SK-N-SH (cell line): ENCODE measurements around the gene SPOCK3. TPM values are rescaled to one million over a fixed set of nuclear protein-coding genes. Genes with fewer than 3 reads are reported as not detected.
"Not testable (repeated sequence)": the region's sequence is repeated elsewhere in the genome, so short reads cannot be mapped to it uniquely, and the experiment has no call there.

Experiments used
- CTCF ChIA-PET: fragments of 300-600, 350-600 bp; formaldehyde crosslinking; extraction: SDS; loops from one replicate; lab custom pipeline; 2021; lab: Yijun Ruan, JAX
- POLR2A ChIA-PET: fragments of 350-600 bp; sonication (Branson Sonifier 250); formaldehyde crosslinking; extraction: SDS; loops from one replicate; lab custom pipeline; 2020; ENCODE audit warnings: antibody characterized with exemption, inconsistent platforms; lab: Yijun Ruan, JAX
- DNase-seq: peaks from one replicate; pipeline ENCODE4 v3.0.0; 2012
- H2AFZ ChIP-seq: fragments of 200-600 bp; sonication (generic); 2 replicates; pipeline ENCODE4 v1.8.1; 2016; ENCODE audit warnings: antibody characterized with exemption, mild to moderate bottlenecking, low read depth
- H3F3A ChIP-seq: fragments of 200-600 bp; sonication (generic); replicated peaks from 2 replicates; pipeline ENCODE3; 2016; ENCODE audit warnings: antibody characterized with exemption, mild to moderate bottlenecking; ENCODE audit not compliant: insufficient read depth
- H3K27ac ChIP-seq, 2 experiments: fragments of 200-500 bp in 1 of 2; fragments of 200-600 bp in 1 of 2; sonication (Bioruptor generic) in 1 of 2; sonication (generic), shearing (Covaris generic) in 1 of 2; 2 replicates each; pipeline versions ENCODE4 v1.5.1 to v1.6.1; 2014 to 2016; ENCODE audit warnings: low read depth in 2 of 2, inconsistent platforms in 1 of 2, low read length in 1 of 2, mild to moderate bottlenecking in 1 of 2, mixed read lengths in 1 of 2
- H3K27me3 ChIP-seq: fragments of 200-600 bp; sonication (generic), shearing (Covaris generic); 2 replicates; pipeline ENCODE4 v1.6.1; 2016; ENCODE audit warnings: mixed run types; ENCODE audit not compliant: insufficient read depth
- H3K36me3 ChIP-seq, 2 experiments: fragments of 200-500 bp in 1 of 2; fragments of 200-600 bp in 1 of 2; sonication (Bioruptor generic) in 1 of 2; sonication (generic) in 1 of 2; replicated peaks in 1 of 2; 2 replicates each; pipeline versions ENCODE3 to v1.5.1; 2014 to 2016; ENCODE audit warnings: low read length in 1 of 2, mild to moderate bottlenecking in 1 of 2; ENCODE audit not compliant: insufficient read depth in 2 of 2, control insufficient read depth in 1 of 2
- H3K4me1 ChIP-seq, 2 experiments: fragments of 200-500 bp in 1 of 2; fragments of 200-600 bp in 1 of 2; sonication (Bioruptor generic) in 1 of 2; sonication (generic), shearing (Covaris generic) in 1 of 2; 2 replicates each; pipeline versions ENCODE4 v1.5.1 to v1.6.1; 2014 to 2016; ENCODE audit warnings: low read depth in 1 of 2, low read length in 1 of 2, mixed run types in 1 of 2; ENCODE audit not compliant: insufficient read depth in 2 of 2, control insufficient read depth in 1 of 2
- H3K4me2 ChIP-seq: fragments of 200-600 bp; sonication (generic), shearing (Covaris generic); 2 replicates; pipeline ENCODE4 v1.6.1; 2017; ENCODE audit warnings: mixed run types
- H3K4me3 ChIP-seq, 2 experiments: fragments of 200-500 bp in 1 of 2; fragments of 200-600 bp in 1 of 2; sonication (Bioruptor generic) in 1 of 2; sonication (generic), shearing (Covaris generic) in 1 of 2; 2 replicates each; pipeline versions ENCODE4 v1.5.1 to v1.8.1; 2014 to 2016; ENCODE audit warnings: low read depth in 2 of 2, inconsistent platforms in 1 of 2, low read length in 1 of 2, mild to moderate bottlenecking in 1 of 2, mixed read lengths in 1 of 2, moderate library complexity in 1 of 2
- H3K79me2 ChIP-seq: fragments of 200-600 bp; sonication (generic); 2 replicates; pipeline ENCODE4 v1.8.1; 2017; ENCODE audit warnings: mild to moderate bottlenecking; ENCODE audit not compliant: insufficient read depth
- H3K9ac ChIP-seq: fragments of 200-600 bp; sonication (generic); 2 replicates; pipeline ENCODE4 v1.6.1; 2017; ENCODE audit warnings: mixed run types
- H3K9me2 ChIP-seq: fragments of 200-600 bp; sonication (generic); 2 replicates; pipeline ENCODE4 v1.6.1; 2017; ENCODE audit warnings: mixed run types
- H3K9me3 ChIP-seq: fragments of 200-600 bp; sonication (generic); 2 replicates; pipeline ENCODE4 v1.6.1; 2017; ENCODE audit warnings: mixed run types, mild to moderate bottlenecking, moderate library complexity
- H4K20me1 ChIP-seq: fragments of 200-600 bp; sonication (generic); 2 replicates; pipeline ENCODE4 v1.6.1; 2017; ENCODE audit warnings: mild to moderate bottlenecking, mixed run types; ENCODE audit not compliant: insufficient read depth
- FOXM1 ChIP-seq: IDR thresholded peaks from 2 replicates; pipeline ENCODE4 v1.4.0; 2012; ENCODE audit warnings: low read depth, mild to moderate bottlenecking
- GABPA ChIP-seq: IDR thresholded peaks from 2 replicates; pipeline ENCODE4 v1.4.0; 2012; ENCODE audit warnings: low read depth, mild to moderate bottlenecking
- JUND ChIP-seq: IDR thresholded peaks from 2 replicates; pipeline ENCODE4 v1.4.0; 2012
- MAX ChIP-seq: IDR thresholded peaks from 2 replicates; pipeline ENCODE4 v1.4.0; 2012; ENCODE audit warnings: low read depth
- MXI1 ChIP-seq: IDR thresholded peaks from 2 replicates; pipeline ENCODE4 v1.6.1; 2012; ENCODE audit warnings: mild to moderate bottlenecking, low read depth, low read length, improper control_type of control experiment
- NFIC ChIP-seq: IDR thresholded peaks from 2 replicates; pipeline ENCODE4 v1.4.0; 2012; ENCODE audit warnings: borderline replicate concordance
- RCOR1 ChIP-seq: fragments of 150-350 bp; IDR thresholded peaks from 2 replicates; pipeline ENCODE4 v1.6.1; 2017; ENCODE audit warnings: antibody characterized with exemption, low read length
- RXRA ChIP-seq: IDR thresholded peaks from 2 replicates; pipeline ENCODE4 v1.4.0; 2012; ENCODE audit warnings: low read depth, mild to moderate bottlenecking, borderline replicate concordance
- TAF1 ChIP-seq: IDR thresholded peaks from 2 replicates; pipeline ENCODE4 v1.6.1; 2012; ENCODE audit warnings: low read depth, mild to moderate bottlenecking, low read length, moderate library complexity, borderline replicate concordance
- TCF12 ChIP-seq: IDR thresholded peaks from 2 replicates; pipeline ENCODE4 v1.4.0; 2012
- WGBS: methylation state at CpG from one replicate; pipeline ENCODE4 v1.1.6; 2017; ENCODE audit warnings: low lambda C conversion rate; 5-methylcytosine and 5-hydroxymethylcytosine counted together
- polyA plus RNA-seq, 3 experiments: library from polyadenylated mRNA; depleted of rRNA; stranded (reverse); fragments of >200 nt; gene quantifications; 2 replicates each; pipeline ENCODE4 v1.2.3, GENCODE V29; 2012
- TF ChIP-seq, protein P1 (sequence below): IDR thresholded peaks from 2 replicates; pipeline ENCODE4 v1.4.0; 2012; ENCODE audit warnings: low read depth, borderline replicate concordance
- TF ChIP-seq, protein P2 (sequence below): fragments of 150-350 bp; IDR thresholded peaks from 2 replicates; pipeline ENCODE4 v1.6.1; 2017; ENCODE audit warnings: antibody characterized with exemption, low read length, low read depth, borderline replicate concordance

Gene SPOCK3
- polyA plus RNA-seq, 1 of the 3 experiments (the other 2 are of a cell fraction) = not detected

GRCh38 chr4:166741742-166742141, 492.6 kb downstream of the SPOCK3 start:
- no peaks in the 10 kb centered on the region for H3K9me3 ChIP-seq
- H3K27ac ChIP-seq = no peak overlapping the region
- no peak overlapping the region for H3K4me2 ChIP-seq
- no peaks in the 10 kb centered on the region for H3K9me2 ChIP-seq
- no peaks in the 10 kb centered on the region for H3F3A ChIP-seq
- ChIA-PET POLR2A (no interaction called here), CTCF (no interaction called here)
- H3K36me3 ChIP-seq = no peaks in the 10 kb centered on the region
- H3K9ac ChIP-seq = no peak overlapping the region
- TF ChIP-seq NFIC (no peak), RCOR1 (no peak), TCF12 (no peak)
- TF ChIP-seq, protein P1, sequence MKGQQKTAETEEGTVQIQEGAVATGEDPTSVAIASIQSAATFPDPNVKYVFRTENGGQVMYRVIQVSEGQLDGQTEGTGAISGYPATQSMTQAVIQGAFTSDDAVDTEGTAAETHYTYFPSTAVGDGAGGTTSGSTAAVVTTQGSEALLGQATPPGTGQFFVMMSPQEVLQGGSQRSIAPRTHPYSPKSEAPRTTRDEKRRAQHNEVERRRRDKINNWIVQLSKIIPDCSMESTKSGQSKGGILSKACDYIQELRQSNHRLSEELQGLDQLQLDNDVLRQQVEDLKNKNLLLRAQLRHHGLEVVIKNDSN = no peak
- no peak for DNase-seq
- no peak overlapping the region for H2AFZ ChIP-seq
- WGBS = 8% methylated on average over 1 of the region's 1 CpG
- no peaks in the 10 kb centered on the region for H4K20me1 ChIP-seq
- no peaks in the 10 kb centered on the region for H3K4me1 ChIP-seq
- H3K27me3 ChIP-seq = no peaks in the 10 kb centered on the region
- H3K79me2 ChIP-seq = no peaks in the 10 kb centered on the region
- H3K4me3 ChIP-seq = no peak overlapping the region

DNA sequence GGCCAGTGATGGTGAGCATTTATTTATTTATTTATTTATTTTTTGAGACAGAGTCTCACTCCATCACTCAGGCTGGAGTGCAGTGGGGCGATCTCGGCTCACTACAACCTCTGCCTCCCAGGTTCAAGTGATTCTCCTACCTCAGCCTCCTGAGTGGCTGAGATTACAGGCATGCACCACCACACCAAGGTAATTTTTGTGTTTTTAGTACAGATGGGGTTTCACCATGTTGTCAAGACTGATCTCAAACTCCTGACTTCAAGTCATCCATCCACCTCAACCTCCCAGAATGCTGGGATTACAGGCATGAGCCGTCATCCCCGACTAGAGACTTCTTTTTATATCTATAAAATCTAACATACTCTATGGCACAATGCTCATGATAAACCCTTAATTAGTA, 495.1 kb downstream of the SPOCK3 start:
- H3K4me3 ChIP-seq, POLR2A ChIA-PET, H3K4me1 ChIP-seq, CTCF ChIA-PET, DNase-seq, H3K9ac ChIP-seq, H2AFZ ChIP-seq, H3K79me2 ChIP-seq, H3K36me3 ChIP-seq, H3K9me3 ChIP-seq, H3K27me3 ChIP-seq, H3K9me2 ChIP-seq, H3K4me2 ChIP-seq, H3K27ac ChIP-seq, H3F3A ChIP-seq, H4K20me1 ChIP-seq: not testable (repeated sequence)
- WGBS = 47% methylated on average over 4 of the region's 4 CpGs

GRCh38 chr4:166737430-166737829, 496.9 kb downstream of the SPOCK3 start:
- no peaks in the 10 kb centered on the region for H3K36me3 ChIP-seq
- no peak overlapping the region for H2AFZ ChIP-seq
- no peaks in the 10 kb centered on the region for H3K79me2 ChIP-seq
- no peaks in the 10 kb centered on the region for H3F3A ChIP-seq
- no peaks in the 10 kb centered on the region for H3K9me3 ChIP-seq
- H3K9me2 ChIP-seq = no peaks in the 10 kb centered on the region
- no peak overlapping the region for H3K27ac ChIP-seq
- POLR2A ChIA-PET = no interaction called here
- DNase-seq = no peak
- TF ChIP-seq JUND = no peak
- TF ChIP-seq, protein P1 = no peak
- no peak for TF ChIP-seq RXRA
- TF ChIP-seq, protein P2, sequence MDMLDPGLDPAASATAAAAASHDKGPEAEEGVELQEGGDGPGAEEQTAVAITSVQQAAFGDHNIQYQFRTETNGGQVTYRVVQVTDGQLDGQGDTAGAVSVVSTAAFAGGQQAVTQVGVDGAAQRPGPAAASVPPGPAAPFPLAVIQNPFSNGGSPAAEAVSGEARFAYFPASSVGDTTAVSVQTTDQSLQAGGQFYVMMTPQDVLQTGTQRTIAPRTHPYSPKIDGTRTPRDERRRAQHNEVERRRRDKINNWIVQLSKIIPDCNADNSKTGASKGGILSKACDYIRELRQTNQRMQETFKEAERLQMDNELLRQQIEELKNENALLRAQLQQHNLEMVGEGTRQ = no peak
- no peak for TF ChIP-seq TAF1
- no peak for TF ChIP-seq TCF12
- no peak for TF ChIP-seq MXI1
- TF ChIP-seq GABPA = no peak
- no peak for TF ChIP-seq MAX
- TF ChIP-seq FOXM1 = no peak
- no peaks in the 10 kb centered on the region for H3K4me1 ChIP-seq
- no peak overlapping the region for H3K4me2 ChIP-seq
- H3K4me3 ChIP-seq = no peak overlapping the region
- no peaks in the 10 kb centered on the region for H4K20me1 ChIP-seq
- H3K27me3 ChIP-seq = no peaks in the 10 kb centered on the region
- no peak overlapping the region for H3K9ac ChIP-seq
- CTCF ChIA-PET = no interaction called here
